NCI-H2196 treated with DMSO at 0.1 percent for 48 hours (cell line): ENCODE results near the gene CABLES1.
"Not testable (repeated sequence)": the region's sequence is repeated elsewhere in the genome, so short reads cannot be mapped to it uniquely, and the experiment has no call there.

Source experiments
- DNase-seq: peaks from one replicate; lab custom pipeline; 2025; ENCODE audit not compliant: unreplicated experiment; lab: John Stamatoyannopoulos, UW

Gene CABLES1, protein sequence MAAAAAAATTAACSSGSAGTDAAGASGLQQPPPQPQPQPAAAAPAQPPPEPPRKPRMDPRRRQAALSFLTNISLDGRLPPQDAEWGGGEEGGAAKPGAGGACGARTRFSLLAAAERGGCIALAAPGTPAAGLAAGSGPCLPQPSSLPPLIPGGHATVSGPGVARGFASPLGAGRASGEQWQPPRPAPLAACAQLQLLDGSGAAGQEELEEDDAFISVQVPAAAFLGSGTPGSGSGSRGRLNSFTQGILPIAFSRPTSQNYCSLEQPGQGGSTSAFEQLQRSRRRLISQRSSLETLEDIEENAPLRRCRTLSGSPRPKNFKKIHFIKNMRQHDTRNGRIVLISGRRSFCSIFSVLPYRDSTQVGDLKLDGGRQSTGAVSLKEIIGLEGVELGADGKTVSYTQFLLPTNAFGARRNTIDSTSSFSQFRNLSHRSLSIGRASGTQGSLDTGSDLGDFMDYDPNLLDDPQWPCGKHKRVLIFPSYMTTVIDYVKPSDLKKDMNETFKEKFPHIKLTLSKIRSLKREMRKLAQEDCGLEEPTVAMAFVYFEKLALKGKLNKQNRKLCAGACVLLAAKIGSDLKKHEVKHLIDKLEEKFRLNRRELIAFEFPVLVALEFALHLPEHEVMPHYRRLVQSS

DNA sequence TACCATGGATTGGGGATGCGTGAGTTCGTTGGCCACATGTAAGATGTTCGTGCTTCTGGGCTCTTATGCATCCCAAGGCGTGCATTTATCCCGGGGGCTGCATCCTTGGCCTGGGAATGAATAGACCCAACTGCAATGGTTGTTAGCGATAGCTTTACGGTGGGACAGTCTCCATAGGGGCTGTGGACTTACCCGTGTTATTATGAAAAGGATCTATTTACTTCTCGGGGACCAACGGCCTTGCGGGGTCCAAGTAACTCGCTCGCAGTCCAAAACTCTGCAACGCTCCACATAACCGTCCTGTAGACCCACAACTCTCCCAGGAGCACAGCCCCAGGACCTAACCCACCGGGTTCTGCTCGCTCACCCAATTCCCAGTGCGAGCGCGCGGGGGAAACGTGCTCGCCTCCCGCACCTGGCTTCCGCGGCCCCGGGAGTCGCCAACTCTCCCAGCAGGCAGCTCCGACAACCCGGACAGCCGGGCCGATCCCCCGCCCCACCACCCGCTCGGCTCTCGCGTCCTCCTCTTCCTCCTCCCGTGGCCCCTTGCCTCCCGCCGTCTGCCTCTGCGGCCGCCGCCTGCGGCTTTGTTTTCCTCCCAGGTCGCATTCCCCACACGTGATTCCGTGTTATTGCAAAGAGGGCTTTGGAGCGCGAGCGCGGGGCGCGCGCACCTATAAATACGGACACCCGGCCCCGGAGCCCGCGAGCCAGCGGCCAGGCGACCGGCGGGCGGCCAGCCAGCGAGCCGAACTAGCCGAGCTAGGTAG lies at the start of gene CABLES1:
Gene CABLES1 (plus strand): TSS at position 706 of the 770 bp plus-strand sequence. CDS start 278 bp downstream, outside the sequence.
- DNase-seq: no peak

DNA sequence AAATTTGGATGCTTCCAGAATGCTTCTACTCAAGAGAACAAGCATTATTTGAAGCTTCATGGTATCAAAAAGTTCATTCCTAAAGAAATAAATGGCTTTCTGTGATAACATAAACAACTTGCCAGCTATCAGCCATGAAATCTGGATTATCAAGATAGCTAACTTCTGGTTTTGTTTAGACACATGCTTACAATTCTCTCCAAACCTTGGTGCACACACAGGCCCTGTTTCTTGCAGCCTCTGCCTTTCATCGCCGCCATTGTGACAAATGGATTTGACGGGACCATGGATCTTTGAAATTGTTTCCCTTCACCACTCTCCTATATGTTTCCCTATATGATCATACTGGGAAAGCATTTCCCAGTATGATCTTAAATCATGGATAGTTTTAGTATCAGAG lies 47.9 kb upstream of the CABLES1 start:
- no peak for DNase-seq

DNA sequence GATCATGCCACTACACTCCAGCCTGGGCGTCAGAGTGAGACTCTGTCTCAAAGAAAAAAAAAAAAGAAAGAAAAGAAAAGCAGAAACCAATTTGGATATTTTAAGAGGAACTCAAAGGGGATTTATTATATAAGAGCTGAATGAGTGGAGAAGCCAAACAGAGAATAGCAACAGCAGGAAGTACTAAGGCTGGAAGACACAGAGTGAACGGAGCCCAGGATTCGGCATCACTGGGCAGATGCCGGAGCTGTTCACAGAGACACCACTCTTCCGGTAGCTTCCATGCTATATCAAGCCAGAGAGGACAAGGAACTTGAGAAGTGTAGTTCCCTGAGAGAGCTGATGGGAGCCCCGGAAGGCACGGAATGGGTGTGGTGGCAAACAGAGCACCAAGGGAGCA lies 47.0 kb upstream of the CABLES1 start:
- no peak for DNase-seq

DNA sequence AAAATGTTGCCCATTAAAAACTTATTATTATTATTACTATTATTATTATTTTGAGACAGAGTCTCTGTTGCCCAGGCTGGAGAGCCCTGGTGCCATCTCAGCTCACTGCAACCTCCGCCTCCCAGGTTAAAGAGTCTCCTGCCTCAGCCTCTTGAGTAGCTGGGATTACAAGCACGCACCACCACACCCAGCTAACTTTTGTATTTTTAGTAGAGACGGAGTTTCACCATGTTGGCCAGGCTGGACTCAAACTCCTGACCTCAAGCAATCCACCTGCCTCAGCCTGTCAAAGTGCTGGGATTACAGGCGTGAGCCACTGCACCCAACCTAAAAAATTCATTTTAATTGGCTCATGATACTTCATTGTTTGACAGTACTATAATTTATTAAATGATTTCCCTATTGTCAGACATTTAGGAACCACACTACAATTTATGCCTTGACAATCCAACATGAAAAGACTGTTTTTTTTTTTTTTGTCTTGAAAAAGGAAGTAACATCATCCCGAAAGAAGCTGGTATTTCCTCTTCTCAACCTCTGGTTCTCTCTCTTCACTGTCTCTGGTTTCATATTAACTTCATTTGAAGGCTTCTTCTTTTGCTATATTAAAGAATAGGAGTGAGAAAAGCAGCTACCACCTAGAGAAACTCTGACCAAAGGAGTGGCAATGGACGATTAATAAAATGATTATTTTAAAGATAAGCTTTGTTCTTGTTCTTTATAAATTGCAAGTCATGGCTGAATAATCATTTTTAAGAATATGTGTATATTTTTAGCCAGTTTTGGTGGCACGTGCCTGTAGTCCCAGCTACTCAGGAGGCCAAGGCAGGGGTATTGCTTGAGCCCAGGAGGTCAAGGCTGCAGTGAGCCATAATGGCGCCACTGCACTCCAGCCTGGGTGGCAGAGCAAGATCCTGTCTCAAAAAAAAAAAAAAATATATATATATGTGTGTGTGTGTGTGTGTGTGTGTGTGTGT lies 44.0 kb upstream of the CABLES1 start:
- not testable (repeated sequence) for DNase-seq

DNA sequence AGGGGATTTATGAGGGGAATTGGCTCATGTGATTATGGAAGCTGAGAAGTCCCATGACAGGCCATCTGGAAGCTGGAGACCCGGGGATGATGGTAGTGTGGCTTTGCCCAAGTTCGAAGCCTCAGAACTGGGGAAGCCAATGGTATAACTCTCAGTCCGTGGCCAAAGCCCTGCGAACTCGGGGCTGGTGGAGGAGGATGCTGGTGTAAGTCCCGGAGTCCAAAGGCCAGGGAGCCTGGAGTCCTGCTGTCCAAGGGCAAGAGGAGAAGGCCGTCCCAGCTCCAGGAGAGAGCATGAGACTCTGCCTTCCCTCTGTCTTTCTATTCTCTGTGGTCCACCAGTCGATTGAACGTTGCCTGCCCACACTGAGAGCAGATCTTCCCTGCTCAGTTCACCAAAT lies 43.2 kb upstream of the CABLES1 start:
- no peak for DNase-seq

DNA sequence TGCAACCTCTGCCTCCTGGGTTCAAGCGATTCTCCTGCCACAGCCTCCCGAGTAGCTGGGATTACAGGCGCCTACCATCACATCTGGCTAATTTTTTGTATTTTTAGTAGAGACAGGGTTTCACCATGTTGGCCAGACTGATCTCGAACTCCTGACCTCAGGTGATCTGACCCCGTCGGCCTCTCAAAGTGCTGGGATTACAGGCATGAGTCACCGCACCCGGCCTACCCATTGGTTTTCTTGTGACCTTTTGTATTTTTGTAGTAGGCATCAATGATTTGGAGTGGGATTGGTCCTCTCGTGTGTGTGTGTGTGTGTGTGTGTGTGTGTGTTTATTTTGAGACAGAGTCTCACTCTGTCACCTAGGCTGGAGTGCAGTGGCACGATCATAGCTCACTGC lies 42.2 kb upstream of the CABLES1 start:
- not testable (repeated sequence) for DNase-seq

DNA sequence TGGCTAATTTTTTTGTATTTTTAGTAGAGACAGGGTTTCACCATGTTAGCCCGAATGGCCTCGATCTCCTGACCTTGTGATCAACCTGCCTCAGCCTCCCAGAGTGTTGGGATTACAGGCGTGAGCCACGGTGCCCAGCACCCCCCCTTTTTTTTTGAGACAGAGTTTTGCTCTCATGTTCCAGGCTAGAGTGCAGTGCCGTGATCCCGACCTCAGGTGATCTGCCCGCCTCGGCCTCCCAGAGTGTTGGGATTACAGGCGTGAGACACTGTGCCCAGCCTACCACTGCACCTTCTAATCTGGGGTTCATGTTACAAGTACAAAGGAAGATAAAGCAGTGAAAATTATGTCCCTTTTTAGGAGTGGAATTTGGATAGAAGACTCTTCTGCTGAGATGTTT lies 41.5 kb upstream of the CABLES1 start:
- no peak for DNase-seq

DNA sequence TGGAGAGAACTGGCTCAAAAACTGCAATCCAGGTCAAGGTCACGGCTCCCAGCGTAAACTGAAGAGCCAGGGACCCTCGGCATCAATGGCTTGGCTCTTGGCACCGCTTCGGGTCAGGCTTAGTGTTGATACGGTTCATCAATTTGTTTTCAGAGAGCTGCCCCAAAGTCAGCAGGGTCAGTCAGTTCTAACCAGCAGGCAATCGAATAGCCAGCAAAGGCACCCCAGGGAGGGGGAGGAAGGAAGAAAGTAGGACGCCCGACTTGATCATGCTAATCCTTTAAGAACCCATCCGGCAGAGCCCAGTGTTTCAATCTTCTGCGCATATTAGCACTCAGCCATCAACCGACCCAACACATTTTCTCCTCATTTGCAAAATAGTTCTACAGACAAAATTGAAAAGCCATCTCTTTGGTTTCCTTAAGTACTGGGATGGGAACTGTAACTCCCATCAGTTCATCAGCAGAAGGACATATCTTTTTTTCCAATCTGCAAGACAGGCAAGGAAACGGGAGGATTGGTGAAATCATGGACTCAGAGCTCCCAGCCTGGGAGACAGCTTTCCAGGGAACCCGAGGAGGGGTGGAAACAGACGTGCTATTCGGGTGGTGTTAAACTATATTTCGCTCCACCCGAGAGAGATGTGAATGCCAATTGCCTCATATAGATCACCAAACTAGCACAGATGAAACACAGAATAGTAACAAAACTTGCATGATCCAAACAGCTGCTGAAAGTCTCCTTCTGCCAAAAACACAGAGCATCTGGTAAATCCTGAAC lies 40.7 kb upstream of the CABLES1 start:
- DNase-seq: no peak

DNA sequence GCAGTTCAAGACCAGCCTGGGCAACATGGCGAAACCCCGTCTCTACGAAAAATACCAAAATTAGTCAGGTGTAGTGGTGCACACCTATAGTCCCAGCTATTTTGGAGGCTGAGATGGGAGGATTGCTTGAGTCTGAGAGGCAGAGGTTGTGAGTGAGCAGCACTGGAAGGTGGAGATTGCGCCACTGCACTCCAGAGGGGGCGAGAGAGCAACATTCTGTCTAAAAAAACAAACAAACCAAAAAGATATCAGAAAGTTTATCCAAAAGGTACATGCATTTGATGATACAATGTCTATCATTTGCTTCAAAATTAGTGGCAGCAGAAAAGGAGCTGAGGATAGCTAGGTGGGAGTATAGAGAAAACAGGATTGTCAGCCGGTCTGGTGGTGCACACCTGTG lies 39.8 kb upstream of the CABLES1 start:
- no peak for DNase-seq

DNA sequence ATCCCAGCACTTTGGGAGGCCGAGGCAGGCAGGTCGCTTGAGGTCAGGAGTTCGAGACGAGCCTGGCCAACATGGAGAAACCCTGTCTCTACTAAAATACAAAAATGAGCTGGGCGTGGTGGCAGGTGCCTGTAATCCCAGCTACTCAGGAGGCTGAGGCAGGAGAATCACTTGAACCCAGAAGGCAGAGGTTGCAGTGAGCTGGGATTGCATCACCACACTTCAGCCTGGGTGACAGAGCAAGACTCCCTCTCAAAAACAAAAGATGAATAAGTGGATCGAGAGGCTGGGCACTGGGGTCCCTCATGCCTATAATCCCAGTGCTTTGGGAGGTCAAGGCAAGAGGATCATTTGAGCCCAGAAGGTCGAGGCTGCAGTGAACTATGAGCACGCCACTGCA lies 38.3 kb upstream of the CABLES1 start:
- not testable (repeated sequence) for DNase-seq

DNA sequence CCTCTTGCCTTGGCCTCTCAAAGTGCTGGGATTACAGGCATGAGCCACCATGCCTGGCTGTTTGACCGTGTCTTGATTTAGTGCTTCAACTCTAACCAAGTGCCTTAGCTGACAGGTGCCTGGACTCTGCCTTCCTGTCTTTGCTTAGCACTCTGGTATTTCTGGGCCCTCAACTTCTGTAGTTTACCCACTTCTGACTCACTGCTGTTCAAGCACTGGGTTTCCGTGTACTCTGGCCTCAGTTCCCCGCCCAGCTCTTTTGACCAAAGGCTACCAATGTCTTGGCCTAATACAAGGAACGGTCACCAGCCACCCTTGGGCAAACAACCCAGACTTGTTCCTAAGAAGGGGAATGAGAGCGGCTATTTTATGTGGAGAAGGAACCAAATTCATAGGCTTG lies 35.7 kb upstream of the CABLES1 start:
- DNase-seq: no peak

DNA sequence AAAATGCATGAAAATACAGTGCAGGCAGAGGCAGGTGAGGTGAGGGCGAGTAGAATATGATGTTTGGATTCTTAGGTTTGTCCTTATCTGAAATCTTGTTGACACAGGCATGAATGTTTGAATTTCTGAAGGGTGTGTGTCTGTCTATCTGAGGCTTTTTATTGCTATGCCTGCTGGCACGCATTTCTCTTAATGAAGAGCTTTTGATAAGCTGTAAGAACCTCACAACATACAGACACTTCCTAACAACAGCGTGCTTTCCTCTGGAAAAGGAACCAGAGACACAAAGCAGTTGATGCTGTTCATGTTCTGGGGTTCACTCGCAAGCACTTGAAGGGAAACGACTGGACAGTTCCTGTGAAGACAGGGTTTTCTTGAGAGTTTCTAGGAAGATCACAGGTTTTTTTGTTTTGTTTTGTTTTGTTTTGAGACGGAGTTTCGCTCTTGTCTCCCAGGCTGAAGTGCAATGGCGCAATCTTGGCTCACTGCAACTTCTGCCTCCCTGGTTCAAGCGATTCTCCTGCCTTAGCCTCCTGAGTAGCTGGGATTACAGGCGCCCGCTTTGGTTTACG lies 33.3 kb upstream of the CABLES1 start:
- no peak for DNase-seq

DNA sequence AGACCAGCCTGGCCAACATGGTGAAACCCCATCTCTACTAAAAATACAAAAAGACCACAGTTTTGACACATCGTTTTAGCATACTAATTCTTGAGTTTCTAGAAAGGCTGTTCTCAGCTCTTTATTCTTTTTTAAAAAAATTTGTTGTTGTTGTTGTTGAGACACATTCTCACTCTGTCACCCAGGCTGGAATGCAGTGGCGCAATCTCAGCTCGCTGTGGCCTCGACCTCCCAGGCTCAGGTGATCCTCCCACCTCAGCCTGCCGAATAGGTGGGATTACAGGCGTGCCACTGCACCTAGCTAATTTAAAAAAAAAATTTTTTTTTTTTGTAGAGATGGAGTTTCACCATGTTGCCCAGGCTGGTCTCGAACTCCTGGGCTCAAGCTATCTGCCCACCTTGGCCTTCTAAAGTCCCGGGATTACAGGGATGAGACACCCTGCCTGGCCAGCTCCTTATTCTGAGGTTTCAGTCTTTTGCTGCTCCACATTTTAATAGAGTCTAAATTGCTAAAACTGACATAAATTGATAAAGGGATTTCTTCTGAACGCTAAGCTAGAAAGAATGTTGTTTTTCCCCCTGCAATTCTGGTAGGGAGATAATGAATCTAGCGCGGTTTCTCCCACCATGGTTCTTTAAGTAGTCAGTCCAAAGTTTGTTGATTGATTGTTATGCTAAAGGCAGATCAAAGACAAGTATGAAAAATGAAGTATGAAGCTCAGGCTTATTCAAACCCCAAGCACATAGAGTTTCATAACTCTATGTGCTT lies 32.6 kb upstream of the CABLES1 start:
- no peak for DNase-seq

DNA sequence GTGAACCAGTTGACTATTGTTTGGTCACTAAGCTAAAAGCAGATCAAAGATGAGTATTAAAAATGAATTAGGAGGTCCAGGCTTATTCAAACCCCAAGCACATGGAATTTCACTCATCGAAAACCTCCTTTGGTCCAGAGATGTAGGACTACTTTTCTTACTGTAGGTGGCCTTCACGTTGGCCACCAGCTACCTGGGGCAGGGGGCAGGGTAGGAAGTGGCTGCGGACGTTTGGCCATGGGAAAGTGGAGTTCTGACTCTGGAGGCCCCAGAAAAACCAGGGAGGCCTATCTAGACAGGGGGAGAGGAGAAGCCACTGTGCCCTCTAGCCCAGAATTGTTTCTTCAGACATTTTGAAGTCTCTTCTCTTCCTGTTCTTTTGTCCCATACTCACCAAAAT lies 31.8 kb upstream of the CABLES1 start:
- no peak for DNase-seq

DNA sequence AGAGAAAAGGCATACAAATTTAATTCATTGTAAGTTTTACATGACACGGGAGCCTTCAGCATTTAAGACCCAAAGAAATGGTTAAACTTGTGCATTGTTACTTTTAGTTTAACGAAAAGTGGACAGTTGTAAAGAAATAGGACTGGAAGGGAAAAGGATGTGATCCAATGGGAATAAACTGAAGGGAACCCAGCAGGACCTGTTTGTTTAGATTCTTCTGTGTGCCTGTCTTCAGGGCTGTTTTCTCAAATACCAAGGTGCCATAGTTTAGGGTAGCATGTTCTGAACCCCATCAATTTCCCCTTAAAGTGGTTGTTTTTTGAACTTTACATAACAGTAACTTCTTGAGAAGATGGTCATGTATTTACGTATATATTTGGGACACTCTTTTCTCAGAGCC lies 30.3 kb upstream of the CABLES1 start:
- no peak for DNase-seq

DNA sequence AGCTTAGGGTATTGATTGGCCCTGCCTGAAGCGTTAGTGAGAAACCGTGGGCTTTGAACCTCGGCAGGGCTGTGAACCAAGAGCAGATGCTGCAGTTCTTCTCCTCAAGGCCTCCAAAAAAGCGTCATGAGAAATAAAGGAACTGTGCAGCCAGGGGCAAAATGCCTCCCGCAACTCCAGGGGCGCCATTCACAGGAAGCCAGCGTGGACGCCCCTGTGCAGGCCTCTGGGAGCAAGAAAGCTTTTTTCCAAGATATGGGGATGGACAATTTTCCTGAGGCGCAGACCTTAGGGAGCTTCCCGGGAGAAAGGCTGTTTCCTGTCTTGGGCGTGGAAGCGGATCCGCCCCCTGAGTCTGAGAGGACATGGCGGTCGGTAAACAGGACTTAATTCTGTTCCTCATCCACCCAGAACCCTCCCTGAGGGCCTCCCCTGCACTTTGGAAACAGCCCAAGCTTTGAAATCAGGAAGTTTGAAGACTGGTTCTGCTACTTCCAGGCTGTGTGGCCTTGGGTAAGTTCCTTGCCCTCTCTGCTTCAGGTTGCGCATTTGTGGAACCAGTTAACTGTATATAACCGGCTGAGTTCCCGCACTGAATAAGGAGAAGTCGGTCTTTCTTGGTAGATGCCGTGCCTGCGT lies 29.6 kb upstream of the CABLES1 start:
- DNase-seq: no peak

DNA sequence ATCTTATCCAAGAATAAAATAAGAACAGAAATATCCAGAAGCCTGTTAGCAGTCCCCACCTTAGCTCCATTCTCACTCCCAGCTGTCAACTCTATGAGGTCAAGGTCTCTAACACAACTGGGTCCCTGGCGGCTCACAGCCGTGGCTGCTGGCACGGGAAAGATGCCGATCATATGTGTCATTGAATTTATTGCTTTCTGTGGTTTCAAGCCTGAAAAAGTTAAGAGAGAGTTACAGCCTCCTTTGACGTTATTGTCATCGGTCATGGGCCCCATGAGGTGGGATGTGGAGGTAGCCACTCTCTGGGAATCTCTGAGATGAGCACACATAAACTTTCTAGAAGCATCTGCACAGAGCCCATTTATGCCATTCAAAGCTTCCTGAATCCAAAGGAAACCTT lies 28.7 kb upstream of the CABLES1 start:
- DNase-seq: no peak

DNA sequence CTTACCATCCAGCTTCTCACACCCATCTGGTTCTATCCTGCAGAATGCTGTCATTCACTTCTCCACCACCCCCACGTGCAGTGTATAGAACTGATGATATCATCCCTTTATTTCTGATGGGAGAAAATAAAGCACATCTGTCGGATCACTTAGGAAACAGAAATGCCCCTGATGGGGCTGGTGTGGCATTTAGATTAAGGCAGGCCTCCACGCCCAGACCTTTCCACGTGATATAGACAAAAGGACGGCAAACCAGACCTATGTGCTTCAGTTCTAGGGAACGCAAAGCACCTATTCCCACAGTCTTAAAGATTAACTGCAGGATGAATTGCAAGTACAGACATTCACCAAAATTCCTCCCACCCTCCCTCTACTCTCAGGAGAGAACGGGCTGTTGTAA lies 27.6 kb upstream of the CABLES1 start:
- DNase-seq: no peak
